HG03175 (cell line): ENCODE data around the gene HYOU1.
"Not testable (repeated sequence)": the region's sequence is repeated elsewhere in the genome, so short reads cannot be mapped to it uniquely, and the experiment has no call there.

Experiments used
- ATAC-seq: cut with Tn5 transposase; IDR thresholded peaks from one replicate; pipeline ENCODE4 v1.9.1; 2021; ENCODE audit warnings: mild to moderate bottlenecking, moderate library complexity; ENCODE audit not compliant: unreplicated experiment

HYOU1 gene

GRCh38 chr11:119024430-119025098, 32.4 kb downstream of the HYOU1 start:
- ATAC-seq, result no peak

- no peak for ATAC-seq
Measured at GRCh38 chr11:119023741-119024140, 33.3 kb downstream of the HYOU1 start.

- no peak for ATAC-seq
Measured at GRCh38 chr11:119021631-119022030, 35.4 kb downstream of the HYOU1 start.

- no peak for ATAC-seq
Measured at GRCh38 chr11:119019996-119020395, 37.0 kb downstream of the HYOU1 start.

- peak; percentile 92 for ATAC-seq
Measured at GRCh38 chr11:119018074-119018938, 38.7 kb downstream of the HYOU1 start, which contains the start of the genes RPS25 and TRAPPC4. RPS25 (minus strand) TSS chr11:119018343; CDS start chr11:119018284, 59 bp downstream. TRAPPC4 (plus strand) TSS chr11:119018766; CDS start chr11:119018796, 30 bp downstream.

- ATAC-seq, result not testable (repeated sequence)
Measured at GRCh38 chr11:119017377-119017776, 39.6 kb downstream of the HYOU1 start.

- no peak for ATAC-seq
Measured at GRCh38 chr11:119016216-119017009, 40.6 kb downstream of the HYOU1 start.

- no peak for ATAC-seq
Measured at GRCh38 chr11:119015054-119015611, 41.9 kb downstream of the HYOU1 start.

- ATAC-seq, result no peak
Measured at GRCh38 chr11:119014209-119014924, 42.6 kb downstream of the HYOU1 start.

- ATAC-seq, result no peak
Measured at GRCh38 chr11:119012629-119013170, 44.3 kb downstream of the HYOU1 start.

- ATAC-seq, result no peak
Measured at GRCh38 chr11:119011476-119012053, 45.4 kb downstream of the HYOU1 start.

- no peak for ATAC-seq
Measured at GRCh38 chr11:119006656-119007055, 50.3 kb downstream of the HYOU1 start.

GRCh38 chr11:119000906-119001305, 56.1 kb downstream of the HYOU1 start:
- no peak for ATAC-seq

GRCh38 chr11:118998822-118999221, 58.2 kb downstream of the HYOU1 start:
- ATAC-seq, result no peak

GRCh38 chr11:118998388-118998717, 58.7 kb downstream of the HYOU1 start:
- ATAC-seq, result peak; percentile 9

- peak; percentile 93 for ATAC-seq
Measured at GRCh38 chr11:118997627-118998387, 59.2 kb downstream of the HYOU1 start, which contains the start of gene CENATAC. CENATAC (plus strand) TSS chr11:118998138; CDS start chr11:118998198, 60 bp downstream.

GRCh38 chr11:118996926-118997626, 59.9 kb downstream of the HYOU1 start:
- ATAC-seq, result peak; percentile 26
